ENCODE data around the gene GPRC5D.

The GPRC5D gene

GRCh38 chr12:12936983-12937491, 14.9 kb downstream of the GPRC5D start:
- no peak for DNase-seq (ENCODE audit: low read depth)

DNA sequence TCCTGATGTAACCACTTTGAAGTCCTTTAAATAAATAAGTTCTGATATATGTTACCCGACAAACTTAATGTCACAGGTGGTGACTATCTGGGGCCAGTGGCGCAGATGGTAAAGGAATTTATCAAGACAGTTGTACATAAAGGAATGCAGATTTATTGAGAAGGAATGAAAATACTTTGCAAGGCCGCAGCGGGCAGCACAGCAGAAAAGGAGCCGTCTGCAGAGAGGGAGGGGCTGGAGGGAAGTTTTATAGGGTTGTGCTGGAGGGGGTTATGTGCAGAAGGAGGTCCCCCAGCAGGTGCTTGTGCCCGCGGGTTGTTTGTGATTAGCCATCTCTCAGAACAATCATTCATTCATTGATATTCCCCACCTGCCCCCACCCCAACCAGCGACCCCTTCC, 17.4 kb downstream of the GPRC5D start:
- DNase-seq (ENCODE audit: low read depth), result no peak

DNA sequence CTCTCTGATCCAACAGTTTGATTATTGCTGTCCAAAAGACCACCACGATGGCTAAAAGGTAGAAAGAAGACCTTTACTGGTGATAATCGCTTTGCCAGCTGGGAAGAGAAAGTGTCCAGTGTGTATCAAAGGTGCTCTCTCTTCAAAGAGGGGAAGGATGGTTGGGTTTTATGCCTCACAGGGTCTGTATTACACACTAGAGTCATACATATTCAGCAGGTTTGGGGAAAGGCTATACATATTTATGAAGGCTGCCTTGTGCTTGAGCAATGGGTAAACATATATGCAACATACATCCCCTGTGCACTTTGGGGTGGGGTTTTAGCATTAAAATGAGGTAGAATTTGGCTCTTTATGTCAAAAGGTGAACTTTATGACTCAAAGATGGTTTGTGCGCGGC, 18.2 kb downstream of the GPRC5D start:
- no peak for DNase-seq (ENCODE audit: low read depth)

GRCh38 chr12:12930633-12931219, 21.2 kb downstream of the GPRC5D start:
- no peak for DNase-seq (ENCODE audit: low read depth)

DNA sequence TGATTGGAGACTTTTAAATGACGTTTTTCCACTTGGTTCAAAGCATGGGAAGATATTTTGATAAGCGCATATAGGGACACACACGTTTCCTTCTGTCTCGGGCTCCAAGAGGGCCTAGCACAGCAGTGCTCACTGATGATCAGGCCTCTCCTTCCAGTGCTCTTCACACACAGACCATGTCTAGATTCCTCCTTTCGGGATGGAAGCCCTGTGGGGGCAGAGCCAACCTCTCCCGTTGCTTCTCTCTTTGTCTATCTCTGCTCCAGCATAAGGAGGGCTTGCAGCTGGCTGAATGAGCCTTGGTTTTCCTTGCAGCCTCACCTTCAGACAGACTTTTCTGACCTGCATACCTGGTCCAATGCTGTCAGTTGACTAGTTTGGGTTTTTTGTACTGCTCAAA, 22.3 kb downstream of the GPRC5D start:
- DNase-seq (ENCODE audit: low read depth), result no peak

DNA sequence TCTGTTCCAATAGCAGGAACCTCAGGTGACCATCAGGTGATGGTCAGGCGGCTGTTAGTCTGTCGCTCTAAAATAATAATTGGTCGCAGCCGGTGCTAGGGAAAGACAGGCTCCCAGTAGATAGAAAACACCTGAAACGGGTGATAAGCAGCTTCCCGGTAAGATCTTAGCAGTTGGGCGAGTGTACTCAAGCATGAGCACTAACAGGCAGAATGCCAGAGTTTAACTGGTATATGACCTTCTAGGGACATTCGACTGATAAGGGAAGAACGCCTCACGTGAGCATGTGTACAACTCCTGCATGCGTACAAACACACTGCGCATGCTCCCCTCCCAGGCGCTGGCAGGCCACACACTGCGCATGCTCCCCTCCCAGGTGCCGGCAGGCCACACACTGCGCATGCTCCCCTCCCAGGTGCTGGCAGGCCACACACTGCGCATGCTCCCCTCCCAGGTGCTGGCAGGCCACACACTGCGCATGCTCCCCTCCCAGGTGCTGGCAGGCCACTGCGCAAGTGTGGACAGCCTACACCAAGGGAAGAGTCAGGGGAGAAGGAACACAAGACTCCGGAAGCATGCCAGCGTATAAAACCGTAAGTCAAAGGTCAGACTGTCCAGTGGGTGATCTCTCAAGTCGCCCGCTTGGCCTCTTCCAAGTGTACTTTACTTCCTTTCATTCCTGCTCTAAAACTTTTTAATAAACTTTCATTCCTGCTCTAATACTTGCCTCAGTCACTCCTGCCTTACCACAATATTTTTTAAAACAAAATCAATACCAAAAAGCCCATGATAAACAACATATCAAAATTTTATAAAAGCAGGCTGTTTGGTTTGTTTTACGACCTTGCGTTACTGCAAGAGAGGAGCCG, 24.5 kb downstream of the GPRC5D start:
- DNase-seq (ENCODE audit: low read depth), result peak; percentile 20

DNA sequence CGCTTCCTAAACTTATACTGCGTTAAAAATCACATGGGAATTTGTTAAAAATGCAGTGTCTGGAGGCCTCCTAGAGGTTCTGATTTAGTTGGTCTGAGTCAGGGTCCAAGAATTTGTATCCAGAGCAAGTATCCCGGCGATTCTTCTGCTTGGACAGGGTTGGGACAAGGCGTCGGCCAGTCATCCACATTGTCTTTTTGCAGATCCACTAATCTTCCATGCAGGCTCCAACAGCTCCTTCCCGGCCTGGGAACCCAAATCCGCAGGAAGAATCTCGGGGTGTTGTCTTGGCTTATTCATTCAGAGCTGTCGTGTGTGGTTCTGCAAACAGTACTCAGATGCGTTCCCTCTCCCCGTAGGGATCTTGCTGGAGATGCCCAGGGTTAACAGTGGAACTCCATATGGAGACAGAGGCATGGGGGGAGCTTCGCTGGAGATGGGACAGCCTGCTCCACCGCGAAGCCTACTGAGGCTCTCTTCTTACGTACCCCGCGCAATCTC, 25.3 kb downstream of the GPRC5D start:
- DNase-seq (ENCODE audit: low read depth), result no peak

DNA sequence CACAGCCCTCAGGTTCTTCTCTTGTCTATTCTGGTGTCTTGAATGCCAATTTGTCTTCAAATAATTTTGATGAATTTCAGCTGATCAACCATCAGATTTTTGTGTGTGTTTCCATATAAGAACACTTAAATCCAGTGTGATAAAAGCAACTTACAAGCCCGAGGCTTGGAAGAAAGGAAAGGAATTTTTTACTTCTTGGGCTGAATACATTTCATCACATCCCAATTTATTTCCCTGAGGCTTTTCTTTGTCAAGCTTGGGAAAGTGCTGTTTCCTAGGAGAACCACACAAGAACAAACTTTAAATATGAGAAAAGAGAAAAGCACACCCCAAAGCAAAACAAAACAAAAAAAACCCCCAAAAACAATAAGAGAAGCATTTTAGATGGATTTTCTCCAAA, 26.6 kb downstream of the GPRC5D start:
- no peak for DNase-seq (ENCODE audit: low read depth)

DNA sequence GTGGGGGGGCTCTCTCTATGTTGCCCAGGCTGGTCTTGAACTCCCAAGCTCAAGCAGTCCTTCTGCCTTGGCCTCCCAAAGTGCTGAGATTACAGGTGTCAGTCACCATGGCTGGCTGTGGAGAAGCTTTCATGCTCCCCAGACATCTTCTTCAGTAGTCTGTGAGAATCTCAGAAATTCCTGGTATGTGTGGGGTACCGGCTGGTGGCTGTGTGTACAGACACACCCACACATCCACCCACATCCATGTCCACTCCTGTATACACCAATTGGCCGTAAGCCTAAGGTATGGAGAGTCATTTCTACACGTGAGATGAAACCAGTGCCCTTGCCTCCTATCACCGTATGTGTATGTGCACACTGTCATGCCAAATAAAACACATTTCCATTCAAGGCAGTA, 27.8 kb downstream of the GPRC5D start:
- DNase-seq (ENCODE audit: low read depth), result no peak

DNA sequence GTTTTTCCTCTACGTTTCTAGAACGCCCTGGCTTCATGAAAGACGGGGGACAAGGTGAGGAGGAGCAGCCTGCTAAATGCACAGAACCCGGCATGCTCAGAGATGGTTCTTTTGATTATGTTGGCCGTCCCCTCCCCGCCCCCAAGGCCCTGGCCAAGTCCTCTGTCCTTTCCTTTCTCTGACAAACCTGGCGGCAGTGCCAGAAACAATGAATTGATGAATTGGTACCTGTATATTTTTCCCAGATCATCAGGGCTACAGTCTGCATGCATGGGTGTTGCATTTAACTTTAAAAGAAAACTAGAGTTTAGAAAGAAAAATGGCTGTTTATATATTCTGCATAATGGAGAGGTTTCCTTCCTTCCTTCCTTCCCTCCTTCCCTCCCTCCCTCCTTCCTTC, 29.0 kb downstream of the GPRC5D start:
- no peak for DNase-seq (ENCODE audit: low read depth)

- no peak for DNase-seq (ENCODE audit: low read depth)
These were observed 29.8 kb downstream of the GPRC5D start for GRCh38 chr12:12922191-12922616.

- no peak for DNase-seq (ENCODE audit: low read depth)
These were observed 32.1 kb downstream of the GPRC5D start for GRCh38 chr12:12919666-12920435.

DNA sequence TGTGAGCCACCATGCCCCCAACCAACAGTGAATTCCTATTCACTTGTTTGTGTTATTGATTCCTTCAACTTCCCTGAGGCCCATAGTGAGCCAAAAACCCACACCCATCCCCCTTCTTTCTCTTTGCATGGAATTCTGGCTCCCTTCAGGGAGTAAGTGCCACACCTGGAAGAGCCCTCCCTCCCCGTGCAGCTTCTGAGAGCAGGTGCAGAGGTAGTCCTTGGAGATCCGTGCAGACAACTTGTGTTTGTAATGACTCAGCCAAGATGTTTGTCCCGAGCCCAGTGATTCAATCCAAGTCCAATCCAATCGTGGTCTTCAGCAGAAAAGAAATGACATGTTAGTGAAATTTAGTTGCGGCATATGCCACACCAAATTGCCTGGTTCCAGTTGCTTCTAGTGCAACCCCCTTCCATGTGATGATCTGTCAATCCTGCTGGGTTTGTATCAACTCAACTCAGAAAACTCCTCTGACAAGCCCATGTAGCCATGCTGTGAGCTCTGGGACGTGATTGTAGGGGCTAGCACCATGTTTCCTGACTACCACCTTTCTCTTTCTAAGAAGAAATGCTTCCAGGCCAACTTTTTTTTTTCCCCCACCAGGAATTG, 33.1 kb downstream of the GPRC5D start:
- no peak for DNase-seq (ENCODE audit: low read depth)

GRCh38 chr12:12917517-12917916, 34.5 kb downstream of the GPRC5D start:
- DNase-seq (ENCODE audit: low read depth), result no peak

GRCh38 chr12:12916135-12916944, 35.6 kb downstream of the GPRC5D start:
- DNase-seq (ENCODE audit: low read depth), result peak; percentile 64

- DNase-seq (ENCODE audit: low read depth), result no peak
These were observed 36.3 kb downstream of the GPRC5D start for GRCh38 chr12:12915656-12916055.

- no peak for DNase-seq (ENCODE audit: low read depth)
These were observed 39.3 kb downstream of the GPRC5D start for GRCh38 chr12:12912711-12913110.

- DNase-seq (ENCODE audit: low read depth), result no peak
These were observed 42.0 kb downstream of the GPRC5D start for GRCh38 chr12:12909995-12910420.

DNA sequence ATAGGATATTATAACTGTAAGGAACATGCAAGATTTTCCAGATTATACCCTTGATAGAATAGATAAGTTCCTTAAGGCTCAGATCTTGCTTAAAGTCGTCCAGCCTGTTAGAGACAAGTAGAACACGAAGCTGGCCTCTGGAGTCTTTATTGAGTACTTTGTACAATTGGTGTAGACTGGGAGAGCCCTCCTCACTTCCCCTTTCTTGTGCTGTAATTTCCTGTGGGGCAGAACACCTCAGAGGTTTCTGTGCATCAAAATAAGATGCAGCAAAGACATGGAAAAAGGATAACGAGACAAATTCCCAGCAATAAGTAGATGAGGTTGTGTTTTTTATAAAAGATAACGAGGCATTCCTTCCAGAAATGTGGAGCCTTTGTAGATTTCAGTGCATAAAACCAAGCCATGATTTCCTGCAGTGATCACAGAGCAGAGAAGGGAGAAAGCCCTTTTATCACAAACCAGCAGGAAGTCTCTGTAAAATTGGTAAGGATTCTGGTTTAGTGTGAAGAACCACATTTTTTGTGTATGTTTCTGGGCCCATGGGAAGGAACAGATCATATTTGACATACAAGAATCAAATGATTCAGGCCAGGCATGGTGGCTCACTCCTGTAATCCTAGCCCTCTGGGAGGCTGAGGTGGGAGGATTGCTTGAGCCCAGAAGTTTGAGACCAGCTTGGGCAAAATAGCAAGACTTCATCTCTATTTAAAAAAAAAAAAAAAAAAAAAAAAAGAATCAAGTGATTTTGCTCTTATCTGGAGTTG, 42.6 kb downstream of the GPRC5D start:
- no peak for DNase-seq (ENCODE audit: low read depth)

- no peak for DNase-seq (ENCODE audit: low read depth)
These were observed 43.3 kb downstream of the GPRC5D start for GRCh38 chr12:12908711-12909110.
